ENCODE results near the gene TEX14. TPM values are rescaled to one million over a fixed set of nuclear protein-coding genes. Genes with fewer than 3 reads are reported as not detected.

Gene TEX14
- total RNA-seq, 1 experiment from 2014 or later, result not detected

- Histone ChIP-seq H3K9ac (ENCODE audit: low read length) (no peak overlapping the region), H3K27ac (ENCODE audit: low read length) (no peak overlapping the region), H3K9me2 (replicated peaks; ENCODE audit: insufficient read depth, low read length) (no peaks in the 10 kb centered on the region), H3K4me2 (ENCODE audit: low read depth, low read length, poor library complexity, severe bottlenecking) (no peak overlapping the region), H4K20me1 (ENCODE audit: insufficient read depth, low read depth, low read length) (no peaks in the 10 kb centered on the region), H3K9me3 (ENCODE audit: low read length) (no peaks in the 10 kb centered on the region), H3K27me3 (ENCODE audit: low read length) (no peaks in the 10 kb centered on the region), H3K79me2 (ENCODE audit: low read length) (no peaks in the 10 kb centered on the region), H3K4me3 (ENCODE audit: low read length) (no peak overlapping the region), H3K36me3 (ENCODE audit: insufficient read depth, low read length) (no peaks in the 10 kb centered on the region), H3K4me1 (ENCODE audit: low read length) (peaks cover 24% of the 10 kb centered on the region), H2AFZ (ENCODE audit: low read length) (no peak overlapping the region)
- no peak for DNase-seq
These were observed 156.9 kb downstream of the TEX14 start for GRCh38 chr17:58534901-58535421.

- Histone ChIP-seq H3K9me2 (replicated peaks; ENCODE audit: insufficient read depth, low read length) (no peaks in the 10 kb centered on the region), H3K9ac (ENCODE audit: low read length) (no peak overlapping the region), H3K27me3 (ENCODE audit: low read length) (no peaks in the 10 kb centered on the region), H3K27ac (ENCODE audit: low read length) (no peak overlapping the region), H3K4me2 (ENCODE audit: low read depth, low read length, poor library complexity, severe bottlenecking) (no peak overlapping the region), H4K20me1 (ENCODE audit: insufficient read depth, low read depth, low read length) (no peaks in the 10 kb centered on the region), H3K4me3 (ENCODE audit: low read length) (no peak overlapping the region), H3K36me3 (ENCODE audit: insufficient read depth, low read length) (no peaks in the 10 kb centered on the region), H2AFZ (ENCODE audit: low read length) (no peak overlapping the region), H3K9me3 (ENCODE audit: low read length) (no peaks in the 10 kb centered on the region), H3K79me2 (ENCODE audit: low read length) (no peaks in the 10 kb centered on the region), H3K4me1 (ENCODE audit: low read length) (peaks cover 17% of the 10 kb centered on the region)
- DNase-seq, result no peak
These were observed 157.5 kb downstream of the TEX14 start for GRCh38 chr17:58534331-58534730.

GRCh38 chr17:58533616-58534188 is 158.1 kb downstream of the TEX14 start:
- H3K27ac ChIP-seq (ENCODE audit: low read length), result no peak overlapping the region
- DNase-seq, result no peak

GRCh38 chr17:58532555-58532951 is 159.3 kb downstream of the TEX14 start:
- H3K4me2 ChIP-seq (ENCODE audit: low read depth, low read length, poor library complexity, severe bottlenecking), result no peak overlapping the region
- H2AFZ ChIP-seq (ENCODE audit: low read length), result no peak overlapping the region
- no peaks in the 10 kb centered on the region for H3K27me3 ChIP-seq (ENCODE audit: low read length)

More at GRCh38 chr17:58533616-58534188, 158.1 kb downstream of the TEX14 start:
- H2AFZ ChIP-seq (ENCODE audit: low read length), result no peak overlapping the region
- no peaks in the 10 kb centered on the region for H3K27me3 ChIP-seq (ENCODE audit: low read length)
- no peaks in the 10 kb centered on the region for H4K20me1 ChIP-seq (ENCODE audit: insufficient read depth, low read depth, low read length)
- peaks cover 11% of the 10 kb centered on the region for H3K4me1 ChIP-seq (ENCODE audit: low read length)
- no peaks in the 10 kb centered on the region for H3K9me3 ChIP-seq (ENCODE audit: low read length)
- no peak overlapping the region for H3K9ac ChIP-seq (ENCODE audit: low read length)
- H3K9me2 ChIP-seq (replicated peaks; ENCODE audit: insufficient read depth, low read length), result no peaks in the 10 kb centered on the region
- H3K4me2 ChIP-seq (ENCODE audit: low read depth, low read length, poor library complexity, severe bottlenecking), result no peak overlapping the region
- H3K36me3 ChIP-seq (ENCODE audit: insufficient read depth, low read length), result no peaks in the 10 kb centered on the region
- H3K79me2 ChIP-seq (ENCODE audit: low read length), result no peaks in the 10 kb centered on the region
- H3K4me3 ChIP-seq (ENCODE audit: low read length), result no peak overlapping the region

GRCh38 chr17:58531661-58532554 is 159.9 kb downstream of the TEX14 start:
- H3K9ac ChIP-seq (ENCODE audit: low read length), result no peak overlapping the region; the same call in 1 of the 2 replicates
- H3K9me2 ChIP-seq (replicated peaks; ENCODE audit: insufficient read depth, low read length), result no peaks in the 10 kb centered on the region
- H3K27me3 ChIP-seq (ENCODE audit: low read length), result no peaks in the 10 kb centered on the region
- H3K36me3 ChIP-seq (ENCODE audit: insufficient read depth, low read length), result no peaks in the 10 kb centered on the region
- no peak overlapping the region for H3K27ac ChIP-seq (ENCODE audit: low read length)
- H3K4me1 ChIP-seq (ENCODE audit: low read length), result peaks cover 9% of the 10 kb centered on the region
- no peaks in the 10 kb centered on the region for H3K79me2 ChIP-seq (ENCODE audit: low read length)
- H3K4me3 ChIP-seq (ENCODE audit: low read length), result peak overlapping the region; percentile 43; the same call in 1 of the 2 replicates
- H3K9me3 ChIP-seq (ENCODE audit: low read length), result no peaks in the 10 kb centered on the region
- no peak for DNase-seq
- H2AFZ ChIP-seq (ENCODE audit: low read length), result no peak overlapping the region
- peak overlapping the region; percentile 36 for H3K4me2 ChIP-seq (ENCODE audit: low read depth, low read length, poor library complexity, severe bottlenecking)
- no peaks in the 10 kb centered on the region for H4K20me1 ChIP-seq (ENCODE audit: insufficient read depth, low read depth, low read length)

More at GRCh38 chr17:58532555-58532951, 159.3 kb downstream of the TEX14 start:
- Histone ChIP-seq H3K9me3 (ENCODE audit: low read length) (no peaks in the 10 kb centered on the region), H3K27ac (ENCODE audit: low read length) (no peak overlapping the region), H3K4me1 (ENCODE audit: low read length) (peaks cover 9% of the 10 kb centered on the region), H3K36me3 (ENCODE audit: insufficient read depth, low read length) (no peaks in the 10 kb centered on the region), H3K9me2 (replicated peaks; ENCODE audit: insufficient read depth, low read length) (no peaks in the 10 kb centered on the region), H3K79me2 (ENCODE audit: low read length) (no peaks in the 10 kb centered on the region), H3K9ac (ENCODE audit: low read length) (no peak overlapping the region), H4K20me1 (ENCODE audit: insufficient read depth, low read depth, low read length) (no peaks in the 10 kb centered on the region), H3K4me3 (ENCODE audit: low read length) (no peak overlapping the region)
- no peak for DNase-seq

GRCh38 chr17:58531122-58531521 is 160.7 kb downstream of the TEX14 start:
- Histone ChIP-seq H3K4me3 (ENCODE audit: low read length) (peak overlapping the region; percentile 43; the same call in 1 of the 2 replicates), H4K20me1 (ENCODE audit: insufficient read depth, low read depth, low read length) (no peaks in the 10 kb centered on the region), H3K36me3 (ENCODE audit: insufficient read depth, low read length) (no peaks in the 10 kb centered on the region), H3K4me1 (ENCODE audit: low read length) (peaks cover 9% of the 10 kb centered on the region), H3K27ac (ENCODE audit: low read length) (no peak overlapping the region), H3K79me2 (ENCODE audit: low read length) (no peaks in the 10 kb centered on the region), H2AFZ (ENCODE audit: low read length) (no peak overlapping the region), H3K9me3 (ENCODE audit: low read length) (no peaks in the 10 kb centered on the region), H3K9me2 (replicated peaks; ENCODE audit: insufficient read depth, low read length) (no peaks in the 10 kb centered on the region), H3K4me2 (ENCODE audit: low read depth, low read length, poor library complexity, severe bottlenecking) (peak overlapping the region; percentile 36), H3K9ac (ENCODE audit: low read length) (no peak overlapping the region; the same call in 1 of the 2 replicates), H3K27me3 (ENCODE audit: low read length) (no peaks in the 10 kb centered on the region)
- no peak for DNase-seq

GRCh38 chr17:58530655-58531054 is 161.2 kb downstream of the TEX14 start:
- H3K4me3 ChIP-seq (ENCODE audit: low read length), result no peak overlapping the region
- H3K4me2 ChIP-seq (ENCODE audit: low read depth, low read length, poor library complexity, severe bottlenecking), result no peak overlapping the region
- H3K9ac ChIP-seq (ENCODE audit: low read length), result no peak overlapping the region
- H3K4me1 ChIP-seq (ENCODE audit: low read length), result peaks cover 9% of the 10 kb centered on the region
- no peaks in the 10 kb centered on the region for H4K20me1 ChIP-seq (ENCODE audit: insufficient read depth, low read depth, low read length)
- H3K27me3 ChIP-seq (ENCODE audit: low read length), result no peaks in the 10 kb centered on the region
- no peaks in the 10 kb centered on the region for H3K79me2 ChIP-seq (ENCODE audit: low read length)
- no peaks in the 10 kb centered on the region for H3K9me2 ChIP-seq (replicated peaks; ENCODE audit: insufficient read depth, low read length)
- no peak for DNase-seq
- no peak overlapping the region for H3K27ac ChIP-seq (ENCODE audit: low read length)
- H3K36me3 ChIP-seq (ENCODE audit: insufficient read depth, low read length), result no peaks in the 10 kb centered on the region
- H3K9me3 ChIP-seq (ENCODE audit: low read length), result no peaks in the 10 kb centered on the region
- H2AFZ ChIP-seq (ENCODE audit: low read length), result no peak overlapping the region

- H3K36me3 ChIP-seq (ENCODE audit: insufficient read depth, low read length), result no peaks in the 10 kb centered on the region
- H3K4me1 ChIP-seq (ENCODE audit: low read length), result peaks cover 9% of the 10 kb centered on the region
- no peak overlapping the region for H3K9ac ChIP-seq (ENCODE audit: low read length)
- no peaks in the 10 kb centered on the region for H3K9me3 ChIP-seq (ENCODE audit: low read length)
- H3K9me2 ChIP-seq (replicated peaks; ENCODE audit: insufficient read depth, low read length), result no peaks in the 10 kb centered on the region
- H3K4me2 ChIP-seq (ENCODE audit: low read depth, low read length, poor library complexity, severe bottlenecking), result no peak overlapping the region
- DNase-seq, result no peak
- no peaks in the 10 kb centered on the region for H3K27me3 ChIP-seq (ENCODE audit: low read length)
- no peak overlapping the region for H2AFZ ChIP-seq (ENCODE audit: low read length)
- H3K27ac ChIP-seq (ENCODE audit: low read length), result no peak overlapping the region
- no peaks in the 10 kb centered on the region for H4K20me1 ChIP-seq (ENCODE audit: insufficient read depth, low read depth, low read length)
- H3K4me3 ChIP-seq (ENCODE audit: low read length), result no peak overlapping the region
- no peaks in the 10 kb centered on the region for H3K79me2 ChIP-seq (ENCODE audit: low read length)
These were observed 162.6 kb downstream of the TEX14 start for GRCh38 chr17:58529275-58529674.
